Measurements from ENCODE around the gene KLHL11.
A peak's percentile ranks its signal among the peaks of the same experiment; 100 is the strongest.

The KLHL11 gene

GRCh38 chr17:41864836-41865595 lies at the start of gene KLHL11:
Gene KLHL11 (minus strand): TSS chr17:41865423. CDS start chr17:41865370, 53 bp downstream.
- DNase-seq (ENCODE audit: extremely low read depth in 1 of 2, low read depth in 1 of 2): peak; percentile 79 to 85

- DNase-seq (ENCODE audit: extremely low read depth in 1 of 2, low read depth in 1 of 2): no peak
Measured at GRCh38 chr17:41915020-41915419, 49.8 kb upstream of the KLHL11 start.

GRCh38 chr17:41914358-41914766 lies 49.1 kb upstream of the KLHL11 start:
- no peak for DNase-seq (ENCODE audit: extremely low read depth in 1 of 2, low read depth in 1 of 2)

- no peak for DNase-seq (ENCODE audit: extremely low read depth in 1 of 2, low read depth in 1 of 2)
Measured at GRCh38 chr17:41913798-41914197, 48.6 kb upstream of the KLHL11 start.

GRCh38 chr17:41912925-41913324 lies 47.7 kb upstream of the KLHL11 start:
- DNase-seq (ENCODE audit: extremely low read depth in 1 of 2, low read depth in 1 of 2): no peak

- no peak for DNase-seq (ENCODE audit: extremely low read depth in 1 of 2, low read depth in 1 of 2)
Measured at GRCh38 chr17:41910701-41911391, 45.6 kb upstream of the KLHL11 start.

GRCh38 chr17:41909088-41909487 lies 43.9 kb upstream of the KLHL11 start:
- DNase-seq (ENCODE audit: extremely low read depth in 1 of 2, low read depth in 1 of 2): no peak

GRCh38 chr17:41907633-41908539 lies 42.7 kb upstream of the KLHL11 start:
- DNase-seq (ENCODE audit: extremely low read depth in 1 of 2, low read depth in 1 of 2): no peak

- no peak for DNase-seq (ENCODE audit: extremely low read depth in 1 of 2, low read depth in 1 of 2)
Measured at GRCh38 chr17:41907185-41907556, 41.9 kb upstream of the KLHL11 start.

- DNase-seq (ENCODE audit: extremely low read depth in 1 of 2, low read depth in 1 of 2): no peak
Measured at GRCh38 chr17:41906465-41907184, 41.4 kb upstream of the KLHL11 start.

- no peak for DNase-seq (ENCODE audit: extremely low read depth in 1 of 2, low read depth in 1 of 2)
Measured at GRCh38 chr17:41905172-41905571, 39.9 kb upstream of the KLHL11 start.

GRCh38 chr17:41904242-41904841 lies 39.1 kb upstream of the KLHL11 start:
- no peak for DNase-seq (ENCODE audit: extremely low read depth in 1 of 2, low read depth in 1 of 2)

- DNase-seq (ENCODE audit: extremely low read depth in 1 of 2, low read depth in 1 of 2): no peak
Measured at GRCh38 chr17:41901646-41902045, 36.4 kb upstream of the KLHL11 start.

- no peak for DNase-seq (ENCODE audit: extremely low read depth in 1 of 2, low read depth in 1 of 2)
Measured at GRCh38 chr17:41896726-41897125, 31.5 kb upstream of the KLHL11 start.

GRCh38 chr17:41895617-41896016 lies 30.4 kb upstream of the KLHL11 start:
- no peak for DNase-seq (ENCODE audit: extremely low read depth in 1 of 2, low read depth in 1 of 2)

GRCh38 chr17:41894791-41895331 lies 29.6 kb upstream of the KLHL11 start:
- no peak for DNase-seq (ENCODE audit: extremely low read depth in 1 of 2, low read depth in 1 of 2)

- no peak for DNase-seq (ENCODE audit: extremely low read depth in 1 of 2, low read depth in 1 of 2)
Measured at GRCh38 chr17:41893384-41893783, 28.2 kb upstream of the KLHL11 start.

- no peak for DNase-seq (ENCODE audit: extremely low read depth in 1 of 2, low read depth in 1 of 2)
Measured at GRCh38 chr17:41892021-41892376, 26.8 kb upstream of the KLHL11 start.

GRCh38 chr17:41891135-41892020 lies 26.2 kb upstream of the KLHL11 start:
- DNase-seq (ENCODE audit: extremely low read depth in 1 of 2, low read depth in 1 of 2): no peak
